Psoas muscle (tissue), 8 donors: ENCODE measurements around the gene PPAT. TPM values are rescaled to one million over a fixed set of nuclear protein-coding genes. Genes with fewer than 3 reads are reported as not detected.
"Not testable (repeated sequence)": the region's sequence is repeated elsewhere in the genome, so short reads cannot be mapped to it uniquely, and the experiment has no call there.

ENCODE experiments used
- ATAC-seq, 4 donors: fragments of 200-7000 bp; cut with Tn5 transposase; one replicate each; pipeline ENCODE4 v1.9.1; 2020; ENCODE audit warnings: moderate library complexity in 3 of 4, mild to moderate bottlenecking in 2 of 4
- DNase-seq, 2 donors: peaks; one replicate each; pipeline ENCODE4 v3.0.0-alpha.2; 2020
- H3K27ac ChIP-seq: fragments of 200-600 bp; one replicate; pipeline ENCODE4 v1.8.0; 2022
- H3K27me3 ChIP-seq, 3 donors: fragments of 200-600 bp in 1 of 3; one replicate each; pipeline versions ENCODE4 v1.6.1 to v1.8.0; 2013 to 2022; ENCODE audit warnings: low read length in 2 of 3, mild to moderate bottlenecking in 2 of 3, moderate library complexity in 1 of 3; ENCODE audit not compliant: insufficient read depth in 3 of 3
- H3K36me3 ChIP-seq, 2 donors: fragments of 200-600 bp in 1 of 2; one replicate each; pipeline versions ENCODE4 v1.6.1 to v1.8.0; 2013 to 2022; ENCODE audit warnings: low read depth in 1 of 2, mild to moderate bottlenecking in 1 of 2, moderate library complexity in 1 of 2; ENCODE audit not compliant: insufficient read depth in 1 of 2
- H3K4me1 ChIP-seq: fragments of 200-600 bp; one replicate; pipeline ENCODE4 v1.8.0; 2022
- H3K4me3 ChIP-seq: fragments of 200-600 bp; one replicate; pipeline ENCODE4 v1.8.0; 2022; ENCODE audit warnings: mild to moderate bottlenecking
- H3K9me3 ChIP-seq: fragments of 200-600 bp; one replicate; pipeline ENCODE4 v1.8.0; 2022
- CTCF ChIP-seq: fragments of 200-600 bp; IDR thresholded peaks from one replicate; pipeline ENCODE4 v1.8.0; 2022; ENCODE audit warnings: antibody characterized with exemption
- WGBS, 3 donors: extraction: QIAGEN DNeasy Blood & Tissue Kit; methylation state at CpG; one replicate each; pipeline versions ENCODE4 v1.1.6 to v1.1.7; 2013; 5-methylcytosine and 5-hydroxymethylcytosine counted together
- intact Hi-C, 2 donors: fragments of 100-400 bp; cut with DNase I; formaldehyde crosslinking; loops; one replicate each; pipeline versions ENCODE4 v1.11.0 to v1.14.2; 2022
- polyA plus RNA-seq, 3 donors: library from polyadenylated mRNA; stranded (reverse); fragments of 200-250 nt; gene quantifications; one replicate each; pipeline ENCODE4 v1.2.3, GENCODE V29; 2013
- total RNA-seq, 4 donors: library from RNA; stranded (reverse); fragmentation: NEBNext Ultra II Directional in 2 of 4; extraction: Animal tissue kit (Norgen Biotek cat#: 25700) in 2 of 4; gene quantifications; one replicate each; pipeline versions ENCODE4 v1.2.1 to v1.2.4, GENCODE V29; 2021 to 2023
- donor health status: healthy with polysubstance abuse.
- donor health status: DM: no; HTN: no; CAD: no; lungs with moderate emphysema.
- donor health status: Bipolar disorder and iron deficiency.
- donor health status: healthy.
- donor health status: DM: yes; HTN: yes; CAD: no.
- donor health status: DM: no; HTN: no; CAD: no.
- donor health status: DM: no; HTN: no; CAD: no.
- donor health status: DM: yes; HTN: yes; CAD: no.

The PPAT gene
- total and polyA plus RNA-seq, 7 donors = 1.8 to 8.1 (median 5.8) TPM

- peaks cover 0 to 91% of the 10 kb centered on the region in 2 donors for H3K36me3 ChIP-seq
- 70 to 82% (median 75%) methylated on average over 3 of the region's 3 CpGs for WGBS, 3 donors
- no peak for TF ChIP-seq CTCF
- H3K4me3 ChIP-seq = no peak overlapping the region
- H3K27ac ChIP-seq = no peak overlapping the region
- ATAC-seq (no peak), DNase-seq (no peak)
- no peaks in the 10 kb centered on the region for H3K27me3 ChIP-seq
- intact Hi-C loops = no loop called here
- H3K4me1 ChIP-seq = peaks cover 11% of the 10 kb centered on the region
- H3K9me3 ChIP-seq = no peaks in the 10 kb centered on the region
Observed at GRCh38 chr4:56460085-56460484, 24.7 kb upstream of the PPAT start.

GRCh38 chr4:56450342-56450741 lies 14.9 kb upstream of the PPAT start:
- no peak for TF ChIP-seq CTCF
- Histone ChIP-seq H3K4me3 (no peak overlapping the region), H3K27ac (no peak overlapping the region), H3K4me1 (no peaks in the 10 kb centered on the region), H3K36me3 (peaks cover 2 to 91% of the 10 kb centered on the region in 2 donors), H3K9me3 (no peaks in the 10 kb centered on the region), H3K27me3 (no peaks in the 10 kb centered on the region)
- ATAC-seq = no peak
- intact Hi-C loops = no loop called here
- WGBS, 3 donors = 99 to 100% (median 100%) methylated on average over 1 of the region's 1 CpG
- no peak for DNase-seq

- intact Hi-C loops, H3K4me3 ChIP-seq, H3K27me3 ChIP-seq, DNase-seq, H3K4me1 ChIP-seq, ATAC-seq, H3K27ac ChIP-seq, H3K9me3 ChIP-seq: not testable (repeated sequence)
- peaks cover 2 to 83% of the 10 kb centered on the region in 2 donors for H3K36me3 ChIP-seq
- 96 to 98% (median 97%) methylated on average over 4 of the region's 4 CpGs for WGBS, 3 donors
Observed at GRCh38 chr4:56449475-56449874, 14.1 kb upstream of the PPAT start.

GRCh38 chr4:56448301-56448700 lies 12.9 kb upstream of the PPAT start:
- ATAC-seq = no peak
- Histone ChIP-seq H3K4me1 (no peaks in the 10 kb centered on the region), H3K27ac (no peak overlapping the region), H3K36me3 (peaks cover 2 to 81% of the 10 kb centered on the region in 2 donors), H3K4me3 (no peak overlapping the region), H3K9me3 (no peaks in the 10 kb centered on the region), H3K27me3 (no peaks in the 10 kb centered on the region)
- no peak for TF ChIP-seq CTCF
- DNase-seq = no peak
- intact Hi-C loops = no loop called here

GRCh38 chr4:56445699-56446098 lies 10.3 kb upstream of the PPAT start:
- ATAC-seq = no peak
- no peak for DNase-seq
- Histone ChIP-seq H3K4me3 (no peak overlapping the region), H3K36me3 (peaks cover 3 to 77% of the 10 kb centered on the region in 2 donors), H3K27me3 (no peaks in the 10 kb centered on the region), H3K27ac (no peak overlapping the region), H3K9me3 (no peaks in the 10 kb centered on the region), H3K4me1 (no peaks in the 10 kb centered on the region)
- TF ChIP-seq CTCF = no peak
- intact Hi-C loops = no loop called here
- 98 to 100% (median 100%) methylated on average over 1 of the region's 1 CpG for WGBS, 3 donors
